ENCODE results near the gene BUD31. TPM values are rescaled to one million over a fixed set of nuclear protein-coding genes. Genes with fewer than 3 reads are reported as not detected.

The BUD31 gene
- total RNA-seq, 1 donor from 2014 or later: 108 TPM

DNA sequence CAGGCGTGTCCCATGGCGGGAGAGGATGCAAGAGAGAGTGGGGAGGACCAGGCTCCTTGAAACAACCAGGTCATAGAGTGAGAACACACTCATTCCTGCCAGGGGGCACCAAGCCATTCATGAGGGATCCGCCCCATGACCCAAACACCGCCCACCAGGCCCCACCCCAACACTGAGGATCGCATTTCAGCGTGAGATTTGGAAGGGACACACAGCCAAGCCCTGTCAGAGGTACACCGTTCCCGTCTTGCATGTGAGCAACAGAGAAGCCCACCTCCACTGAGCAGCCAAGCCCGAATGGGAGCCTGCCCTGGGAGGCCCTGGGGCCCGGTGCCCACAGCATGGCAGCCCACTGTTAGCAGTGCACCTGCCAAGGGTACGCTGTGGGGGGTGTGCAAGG is 42.1 kb upstream of the BUD31 start:
- H3K27me3 Mint-ChIP-seq (ENCODE audit: low read depth): no peaks in the 10 kb centered on the region
- H3K9me3 Mint-ChIP-seq: no peaks in the 10 kb centered on the region
- no peak overlapping the region for H3K27ac Mint-ChIP-seq (ENCODE audit: unreplicated experiment)
- peaks cover 4% of the 10 kb centered on the region for H3K4me1 Mint-ChIP-seq
- no peak for DNase-seq (ENCODE audit: low read depth, low spot score)
- H3K36me3 Mint-ChIP-seq (ENCODE audit: low read depth): peaks cover 15% of the 10 kb centered on the region
- no peak overlapping the region for H3K4me3 Mint-ChIP-seq
- TF ChIP-seq, protein P1, sequence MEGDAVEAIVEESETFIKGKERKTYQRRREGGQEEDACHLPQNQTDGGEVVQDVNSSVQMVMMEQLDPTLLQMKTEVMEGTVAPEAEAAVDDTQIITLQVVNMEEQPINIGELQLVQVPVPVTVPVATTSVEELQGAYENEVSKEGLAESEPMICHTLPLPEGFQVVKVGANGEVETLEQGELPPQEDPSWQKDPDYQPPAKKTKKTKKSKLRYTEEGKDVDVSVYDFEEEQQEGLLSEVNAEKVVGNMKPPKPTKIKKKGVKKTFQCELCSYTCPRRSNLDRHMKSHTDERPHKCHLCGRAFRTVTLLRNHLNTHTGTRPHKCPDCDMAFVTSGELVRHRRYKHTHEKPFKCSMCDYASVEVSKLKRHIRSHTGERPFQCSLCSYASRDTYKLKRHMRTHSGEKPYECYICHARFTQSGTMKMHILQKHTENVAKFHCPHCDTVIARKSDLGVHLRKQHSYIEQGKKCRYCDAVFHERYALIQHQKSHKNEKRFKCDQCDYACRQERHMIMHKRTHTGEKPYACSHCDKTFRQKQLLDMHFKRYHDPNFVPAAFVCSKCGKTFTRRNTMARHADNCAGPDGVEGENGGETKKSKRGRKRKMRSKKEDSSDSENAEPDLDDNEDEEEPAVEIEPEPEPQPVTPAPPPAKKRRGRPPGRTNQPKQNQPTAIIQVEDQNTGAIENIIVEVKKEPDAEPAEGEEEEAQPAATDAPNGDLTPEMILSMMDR (conservative IDR thresholded peaks at IDR 0.05): no peak

- Mint-ChIP-seq H3K4me1 (peaks cover 17% of the 10 kb centered on the region), H3K27me3 (ENCODE audit: low read depth) (peaks cover 5% of the 10 kb centered on the region), H3K9me3 (no peaks in the 10 kb centered on the region), H3K36me3 (ENCODE audit: low read depth) (peaks cover 15% of the 10 kb centered on the region), H3K27ac (ENCODE audit: unreplicated experiment) (peak overlapping the region; percentile 67), H3K4me3 (no peak overlapping the region)
- DNase-seq (ENCODE audit: low read depth, low spot score): no peak
- TF ChIP-seq, protein P1 (conservative IDR thresholded peaks at IDR 0.05): no peak
Measured at GRCh38 chr7:99368750-99369389, 39.9 kb upstream of the BUD31 start.

DNA sequence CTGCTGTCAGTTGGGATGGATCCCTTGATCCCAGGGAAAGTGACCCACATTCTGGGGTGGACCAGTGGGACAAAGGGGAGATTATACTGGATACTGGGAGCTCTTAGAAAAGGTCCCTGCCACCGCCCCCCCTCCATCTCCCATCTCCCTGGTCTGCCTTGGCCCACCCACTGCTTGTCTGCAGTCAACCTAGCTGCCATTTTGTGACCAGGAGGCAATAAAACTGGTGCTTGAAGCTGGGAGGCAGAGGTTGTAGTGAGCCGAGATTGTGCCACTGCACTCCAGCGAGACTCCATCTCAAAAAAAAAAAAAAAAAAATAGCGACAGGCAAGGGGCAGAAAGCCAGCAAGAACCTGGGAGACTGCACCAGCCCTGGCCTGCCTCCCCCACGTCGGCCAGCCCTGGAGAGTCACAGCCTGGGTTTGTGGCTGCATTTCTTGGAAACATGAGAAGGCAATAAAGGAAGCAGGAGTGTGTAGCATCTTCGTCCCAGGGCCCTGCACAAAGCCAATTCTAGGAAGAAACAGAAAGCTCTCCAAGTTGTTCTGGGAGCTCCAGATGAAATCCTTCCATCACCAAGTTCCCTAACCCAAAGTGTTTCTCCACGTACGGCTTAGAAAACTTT is 38.9 kb upstream of the BUD31 start:
- Mint-ChIP-seq H3K9me3 (no peaks in the 10 kb centered on the region), H3K4me1 (peaks cover 17% of the 10 kb centered on the region), H3K27me3 (ENCODE audit: low read depth) (peaks cover 5% of the 10 kb centered on the region), H3K27ac (ENCODE audit: unreplicated experiment) (peak overlapping the region; percentile 67), H3K36me3 (ENCODE audit: low read depth) (peaks cover 15% of the 10 kb centered on the region), H3K4me3 (no peak overlapping the region)
- TF ChIP-seq, protein P1 (conservative IDR thresholded peaks at IDR 0.05): no peak
- DNase-seq (ENCODE audit: low read depth, low spot score): no peak

GRCh38 chr7:99371376-99371920 is 37.3 kb upstream of the BUD31 start:
- Mint-ChIP-seq H3K9me3 (no peaks in the 10 kb centered on the region), H3K27ac (ENCODE audit: unreplicated experiment) (no peak overlapping the region)

DNA sequence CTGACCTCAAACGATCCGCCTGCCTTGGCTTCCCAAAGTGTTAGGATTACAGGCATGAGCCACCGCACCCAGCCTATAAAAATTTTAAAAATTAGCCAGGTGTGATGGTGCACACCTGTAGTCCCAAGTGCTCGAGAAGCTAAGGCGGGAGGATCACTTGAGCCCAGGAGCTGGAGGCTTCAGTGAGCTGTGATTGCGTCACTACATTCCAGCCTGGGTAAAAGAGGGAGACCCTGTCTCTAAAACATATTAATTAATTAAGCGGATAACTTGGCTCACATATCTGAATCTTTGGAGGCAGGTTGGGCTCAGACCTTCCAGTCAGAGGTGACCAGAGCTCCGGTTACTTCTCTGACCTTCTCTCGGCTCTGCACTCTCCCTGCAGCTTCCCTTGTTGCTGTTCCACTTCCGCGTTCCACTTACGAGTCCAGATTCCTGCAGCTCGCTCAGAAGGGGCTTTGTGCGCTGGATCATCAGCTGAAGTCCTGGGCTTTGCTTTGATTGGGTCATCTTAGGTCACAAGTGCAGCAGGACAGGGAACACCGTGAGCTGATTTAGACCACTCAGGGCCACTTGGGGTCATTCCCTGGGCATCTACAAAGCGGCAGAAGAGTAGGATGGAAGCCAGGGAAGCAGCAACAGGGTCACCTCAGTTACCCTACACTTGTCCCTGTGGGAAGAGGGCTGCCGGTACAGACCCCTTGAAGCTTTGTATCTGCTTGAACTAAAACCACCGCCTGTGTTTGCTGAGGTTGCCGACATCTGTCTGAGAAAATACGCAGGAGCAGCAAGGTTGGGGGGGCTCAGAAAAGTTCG is 36.3 kb upstream of the BUD31 start:
- Mint-ChIP-seq H3K4me1 (peaks cover 13% of the 10 kb centered on the region), H3K9me3 (no peaks in the 10 kb centered on the region), H3K27me3 (ENCODE audit: low read depth) (peaks cover 5% of the 10 kb centered on the region), H3K27ac (ENCODE audit: unreplicated experiment) (peak overlapping the region; percentile 72), H3K4me3 (peak overlapping the region; percentile 89), H3K36me3 (ENCODE audit: low read depth) (peaks cover 4% of the 10 kb centered on the region)
- DNase-seq (ENCODE audit: low read depth, low spot score): no peak
- TF ChIP-seq, protein P1 (conservative IDR thresholded peaks at IDR 0.05): no peak

More at GRCh38 chr7:99371376-99371920, 37.3 kb upstream of the BUD31 start:
- DNase-seq (ENCODE audit: low read depth, low spot score): no peak
- H3K4me1 Mint-ChIP-seq: peaks cover 15% of the 10 kb centered on the region
- peak overlapping the region; percentile 69 for H3K4me3 Mint-ChIP-seq
- peaks cover 5% of the 10 kb centered on the region for H3K27me3 Mint-ChIP-seq (ENCODE audit: low read depth)
- peaks cover 9% of the 10 kb centered on the region for H3K36me3 Mint-ChIP-seq (ENCODE audit: low read depth)
- TF ChIP-seq, protein P1 (conservative IDR thresholded peaks at IDR 0.05): no peak
